ENCODE data around the gene NUAK1. TPM values are rescaled to one million over a fixed set of nuclear protein-coding genes. Genes with fewer than 3 reads are reported as not detected.
A peak's percentile ranks its signal among the peaks of the same experiment; 100 is the strongest.

The NUAK1 gene
- total and polyA plus RNA-seq, 7 donors: 7.0 to 102 (median 21.8) TPM

DNA sequence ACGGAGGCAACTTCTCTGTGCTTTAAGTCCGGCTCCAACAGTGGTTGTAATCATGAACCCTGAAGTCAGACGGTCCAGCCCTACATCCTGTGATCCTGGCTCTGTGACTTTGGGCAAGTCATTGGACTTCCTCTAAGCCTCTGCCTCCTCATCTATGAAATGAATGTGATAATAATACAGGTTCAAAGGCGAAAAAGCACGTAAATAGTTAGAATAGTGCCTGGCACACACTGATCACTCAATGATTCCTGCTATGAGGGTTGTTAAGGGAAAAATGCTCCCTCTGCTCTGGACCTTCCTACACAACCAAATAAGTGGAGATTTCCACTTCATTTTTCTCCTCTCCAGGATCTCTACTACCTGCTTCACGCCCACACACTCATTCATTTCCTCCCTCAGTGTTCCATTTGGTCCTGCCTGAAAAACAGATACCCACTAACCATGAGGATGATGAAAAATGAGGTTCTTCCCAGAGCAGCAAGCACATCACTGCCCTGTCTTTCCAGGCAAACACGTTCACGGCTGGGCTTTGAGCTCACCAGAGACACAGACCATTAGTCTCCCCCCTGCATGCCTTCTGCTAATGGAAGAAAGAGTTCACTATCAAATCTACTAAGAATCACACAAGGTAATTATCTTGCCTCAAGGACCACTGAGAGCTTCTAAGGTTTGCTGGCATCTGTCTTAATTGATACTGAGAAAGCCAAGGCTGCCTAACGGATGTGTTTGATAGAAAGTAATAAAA, 13.2 kb downstream of the NUAK1 start:
- Histone ChIP-seq H3K4me3 (no peak overlapping the region), H3K4me1 (peaks cover 84% of the 10 kb centered on the region), H3K9me3 (no peaks in the 10 kb centered on the region), H3K36me3 (ENCODE audit: insufficient read depth in 1 of 2, low read depth in 1 of 2) (no peaks in the 10 kb centered on the region), H3K27ac (peak overlapping the region; percentile 75), H3K27me3 (ENCODE audit: insufficient read depth in 3 of 3, low read length in 2 of 3) (no peaks in the 10 kb centered on the region)
- 87 to 91% (median 88%) methylated on average over 9 of the region's 9 CpGs for WGBS, 3 donors
- DNase-seq (no peak), ATAC-seq (no peak)
- intact Hi-C loops (cut with DNase I): loop anchor here (5.0 to 10.0 kb wide), 3 partner anchors 33 to 201 kb away; no protein-coding TSS in a partner anchor
- TF ChIP-seq, protein P1, sequence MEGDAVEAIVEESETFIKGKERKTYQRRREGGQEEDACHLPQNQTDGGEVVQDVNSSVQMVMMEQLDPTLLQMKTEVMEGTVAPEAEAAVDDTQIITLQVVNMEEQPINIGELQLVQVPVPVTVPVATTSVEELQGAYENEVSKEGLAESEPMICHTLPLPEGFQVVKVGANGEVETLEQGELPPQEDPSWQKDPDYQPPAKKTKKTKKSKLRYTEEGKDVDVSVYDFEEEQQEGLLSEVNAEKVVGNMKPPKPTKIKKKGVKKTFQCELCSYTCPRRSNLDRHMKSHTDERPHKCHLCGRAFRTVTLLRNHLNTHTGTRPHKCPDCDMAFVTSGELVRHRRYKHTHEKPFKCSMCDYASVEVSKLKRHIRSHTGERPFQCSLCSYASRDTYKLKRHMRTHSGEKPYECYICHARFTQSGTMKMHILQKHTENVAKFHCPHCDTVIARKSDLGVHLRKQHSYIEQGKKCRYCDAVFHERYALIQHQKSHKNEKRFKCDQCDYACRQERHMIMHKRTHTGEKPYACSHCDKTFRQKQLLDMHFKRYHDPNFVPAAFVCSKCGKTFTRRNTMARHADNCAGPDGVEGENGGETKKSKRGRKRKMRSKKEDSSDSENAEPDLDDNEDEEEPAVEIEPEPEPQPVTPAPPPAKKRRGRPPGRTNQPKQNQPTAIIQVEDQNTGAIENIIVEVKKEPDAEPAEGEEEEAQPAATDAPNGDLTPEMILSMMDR (IDR thresholded peaks at IDR 0.05): no peak

DNA sequence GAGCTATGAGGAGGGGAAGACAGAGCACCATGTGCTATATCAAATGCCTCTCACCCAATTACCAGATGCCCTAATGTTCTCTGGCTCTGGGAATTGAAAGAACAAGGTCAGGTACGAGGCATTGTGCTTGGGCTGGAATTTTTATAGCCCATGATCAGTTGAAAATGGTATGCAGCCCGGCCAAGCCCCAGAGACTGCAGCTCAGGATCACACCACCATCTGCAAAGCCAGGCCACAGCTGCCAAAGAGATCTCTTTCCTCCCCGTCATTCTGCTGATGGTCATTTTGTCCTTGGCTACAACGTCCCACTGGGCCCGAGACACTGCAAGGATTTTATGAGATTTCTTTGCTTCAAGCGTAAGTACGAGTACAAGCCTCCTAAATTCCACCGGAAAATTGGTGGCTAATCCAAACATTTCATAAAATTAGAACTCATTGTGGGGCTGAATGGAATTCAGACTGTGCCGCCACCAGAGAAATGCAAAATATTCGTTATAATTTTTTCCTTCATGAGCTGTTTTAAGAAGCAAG, 15.1 kb downstream of the NUAK1 start:
- Histone ChIP-seq H3K27me3 (ENCODE audit: insufficient read depth in 3 of 3, low read length in 2 of 3) (no peaks in the 10 kb centered on the region), H3K4me3 (peak overlapping the region; percentile 11), H3K4me1 (peaks cover 89% of the 10 kb centered on the region), H3K27ac (peak overlapping the region; percentile 82), H3K9me3 (no peaks in the 10 kb centered on the region), H3K36me3 (ENCODE audit: insufficient read depth in 1 of 2, low read depth in 1 of 2) (no peaks in the 10 kb centered on the region)
- TF ChIP-seq, protein P1 (IDR thresholded peaks at IDR 0.05): no peak
- 8 to 16% (median 12%) methylated on average over 10 of the region's 10 CpGs for WGBS, 3 donors
- intact Hi-C loops (cut with DNase I): loop anchor here in 1 of 2 donors (10.0 kb wide), 1 partner anchor 199 kb away; no protein-coding TSS in a partner anchor
- DNase-seq (peak; percentile 81 to 92), ATAC-seq (peak; percentile 87 to 94 (median 90))

DNA sequence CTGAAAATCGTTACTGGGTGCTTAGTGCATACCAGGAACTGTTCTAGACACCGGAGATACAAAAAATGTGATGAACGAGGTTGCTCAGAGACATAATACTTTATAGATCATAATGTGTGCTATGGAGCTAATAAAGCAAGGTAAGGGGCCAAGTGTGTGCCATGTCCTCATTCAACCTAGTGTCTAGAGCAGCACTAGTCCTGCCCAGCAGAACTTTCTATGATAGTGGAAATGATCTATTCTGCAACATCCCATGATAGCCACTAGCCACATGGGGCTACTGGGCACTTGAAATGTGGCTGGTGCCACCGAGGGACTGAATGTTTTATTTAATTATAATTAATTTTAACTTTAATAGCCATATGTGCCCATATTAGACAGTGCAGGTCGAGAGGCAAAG, 15.6 kb downstream of the NUAK1 start:
- Histone ChIP-seq H3K27ac (peak overlapping the region; percentile 82), H3K9me3 (no peaks in the 10 kb centered on the region), H3K27me3 (ENCODE audit: insufficient read depth in 3 of 3, low read length in 2 of 3) (no peaks in the 10 kb centered on the region), H3K4me1 (peaks cover 91% of the 10 kb centered on the region), H3K36me3 (ENCODE audit: insufficient read depth in 1 of 2, low read depth in 1 of 2) (no peaks in the 10 kb centered on the region), H3K4me3 (no peak overlapping the region)
- DNase-seq: no peak
- intact Hi-C loops (cut with DNase I): loop anchor here in 1 of 2 donors (10.0 kb wide), 1 partner anchor 198 kb away; no protein-coding TSS in a partner anchor
- ATAC-seq: peak; percentile 41 to 60 (median 48)
- TF ChIP-seq, protein P1 (IDR thresholded peaks at IDR 0.05): no peak
- 33 to 40% (median 33%) methylated on average over 5 of the region's 5 CpGs for WGBS, 3 donors

DNA sequence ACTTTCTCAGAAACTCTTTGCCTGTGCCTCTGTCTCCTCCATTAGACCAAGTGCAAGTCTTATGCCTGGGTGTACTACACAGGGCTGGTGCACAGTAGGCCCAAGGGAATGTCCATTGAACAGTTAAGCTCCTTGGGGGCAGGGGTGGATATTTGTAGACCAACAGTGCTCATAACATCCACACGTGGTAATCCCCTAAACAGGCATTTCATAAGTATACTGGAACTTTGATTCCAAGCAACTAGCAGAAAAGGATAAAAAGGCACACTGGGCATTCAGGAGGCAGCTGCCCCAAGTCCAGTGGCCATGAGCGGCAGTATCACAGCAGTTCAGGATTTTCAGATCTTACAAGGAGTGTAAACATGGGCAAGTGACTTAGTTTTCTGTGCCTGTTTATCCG, 16.8 kb downstream of the NUAK1 start:
- H3K27ac ChIP-seq: peak overlapping the region; percentile 82
- DNase-seq: no peak

More for the DNA sequence above, 16.8 kb downstream of the NUAK1 start:
- Histone ChIP-seq H3K9me3 (no peaks in the 10 kb centered on the region), H3K36me3 (ENCODE audit: insufficient read depth in 1 of 2, low read depth in 1 of 2) (no peaks in the 10 kb centered on the region), H3K4me3 (no peak overlapping the region), H3K27me3 (ENCODE audit: insufficient read depth in 3 of 3, low read length in 2 of 3) (no peaks in the 10 kb centered on the region), H3K4me1 (peaks cover 91% of the 10 kb centered on the region)
- intact Hi-C loops (cut with DNase I): loop anchor here in 1 of 2 donors (10.0 kb wide), 1 partner anchor 197 kb away; no protein-coding TSS in a partner anchor
- WGBS, 3 donors: 80 to 86% (median 85%) methylated on average over 3 of the region's 3 CpGs
- no peak for ATAC-seq
- TF ChIP-seq, protein P1 (IDR thresholded peaks at IDR 0.05): no peak
